ENCODE measurements around the gene SH3RF3.

The SH3RF3 gene

GRCh38 chr2:109382951-109383350 lies 253.9 kb downstream of the SH3RF3 start:
- H4K8ac ChIP-seq (ENCODE audit: low read depth, low read length): no peak overlapping the region

GRCh38 chr2:109383505-109384307 lies 254.7 kb downstream of the SH3RF3 start:
- no peak overlapping the region for H3K4me2 ChIP-seq (ENCODE audit: low read length)

More at GRCh38 chr2:109382951-109383350, 253.9 kb downstream of the SH3RF3 start:
- no CpG with 5 or more reads among the region's 4 CpGs for WGBS (ENCODE audit: extremely low coverage, insufficient coverage, low lambda C conversion rate)
- Histone ChIP-seq H2BK120ac (ENCODE audit: low read depth, low read length) (no peak overlapping the region), H3K79me1 (ENCODE audit: low read length) (no peaks in the 10 kb centered on the region), H2BK15ac (replicated peaks; ENCODE audit: low read depth) (no peak overlapping the region), H3K36me3 (ENCODE audit: control insufficient read depth, insufficient read depth, low read length) (no peaks in the 10 kb centered on the region), H3K23ac (ENCODE audit: low read length) (no peak overlapping the region), H3K18ac (ENCODE audit: low read length) (no peak overlapping the region), H3K4me2 (ENCODE audit: low read length) (no peak overlapping the region), H3K4ac (ENCODE audit: low read depth, low read length) (no peak overlapping the region), H4K5ac (ENCODE audit: low read length) (no peak overlapping the region), H2AK5ac (ENCODE audit: low read length) (no peak overlapping the region), H3K4me1 (ENCODE audit: control insufficient read depth, low read depth, low read length) (peaks cover 1% of the 10 kb centered on the region), H3K27ac (ENCODE audit: low read depth, low read length) (no peak overlapping the region), H3K79me2 (ENCODE audit: control insufficient read depth, insufficient read depth, low read length) (no peaks in the 10 kb centered on the region), H3K9ac (ENCODE audit: low read length) (no peak overlapping the region), H3K27me3 (ENCODE audit: insufficient read depth, low read length, poor library complexity) (no peaks in the 10 kb centered on the region), H2BK5ac (ENCODE audit: low read length) (no peak overlapping the region), H3K56ac (ENCODE audit: low read length) (no peak overlapping the region), H3K4me3 (ENCODE audit: low read length) (no peak overlapping the region)
- peak; percentile 34 for DNase-seq

GRCh38 chr2:109384308-109385271 lies 255.6 kb downstream of the SH3RF3 start:
- Histone ChIP-seq H2BK5ac (ENCODE audit: low read length) (no peak overlapping the region), H3K36me3 (ENCODE audit: control insufficient read depth, insufficient read depth, low read length) (no peaks in the 10 kb centered on the region), H3K79me1 (ENCODE audit: low read length) (no peaks in the 10 kb centered on the region), H3K79me2 (ENCODE audit: control insufficient read depth, insufficient read depth, low read length) (no peaks in the 10 kb centered on the region), H3K56ac (ENCODE audit: low read length) (no peak overlapping the region), H2BK15ac (replicated peaks; ENCODE audit: low read depth) (no peak overlapping the region), H3K4me3 (ENCODE audit: low read length) (no peak overlapping the region), H4K5ac (ENCODE audit: low read length) (no peak overlapping the region), H3K4ac (ENCODE audit: low read depth, low read length) (no peak overlapping the region), H2AK5ac (ENCODE audit: low read length) (no peak overlapping the region), H3K4me2 (ENCODE audit: low read length) (no peak overlapping the region), H3K23ac (ENCODE audit: low read length) (no peak overlapping the region), H3K18ac (ENCODE audit: low read length) (no peak overlapping the region), H3K27me3 (ENCODE audit: insufficient read depth, low read length, poor library complexity) (no peaks in the 10 kb centered on the region), H3K4me1 (ENCODE audit: control insufficient read depth, low read depth, low read length) (peaks cover 1% of the 10 kb centered on the region), H3K27ac (ENCODE audit: low read depth, low read length) (no peak overlapping the region), H2BK120ac (ENCODE audit: low read depth, low read length) (no peak overlapping the region), H3K9ac (ENCODE audit: low read length) (no peak overlapping the region), H4K8ac (ENCODE audit: low read depth, low read length) (no peak overlapping the region)
- no CpG with 5 or more reads among the region's 18 CpGs for WGBS (ENCODE audit: extremely low coverage, insufficient coverage, low lambda C conversion rate)
- no peak for DNase-seq

More at GRCh38 chr2:109383505-109384307, 254.7 kb downstream of the SH3RF3 start:
- Histone ChIP-seq H4K8ac (ENCODE audit: low read depth, low read length) (no peak overlapping the region), H3K79me1 (ENCODE audit: low read length) (no peaks in the 10 kb centered on the region), H3K23ac (ENCODE audit: low read length) (no peak overlapping the region), H3K18ac (ENCODE audit: low read length) (no peak overlapping the region), H2BK120ac (ENCODE audit: low read depth, low read length) (no peak overlapping the region), H3K4ac (ENCODE audit: low read depth, low read length) (no peak overlapping the region), H4K5ac (ENCODE audit: low read length) (no peak overlapping the region), H2AK5ac (ENCODE audit: low read length) (no peak overlapping the region), H2BK5ac (ENCODE audit: low read length) (no peak overlapping the region), H3K4me1 (ENCODE audit: control insufficient read depth, low read depth, low read length) (peaks cover 1% of the 10 kb centered on the region), H3K27ac (ENCODE audit: low read depth, low read length) (no peak overlapping the region), H3K79me2 (ENCODE audit: control insufficient read depth, insufficient read depth, low read length) (no peaks in the 10 kb centered on the region), H3K36me3 (ENCODE audit: control insufficient read depth, insufficient read depth, low read length) (no peaks in the 10 kb centered on the region), H3K27me3 (ENCODE audit: insufficient read depth, low read length, poor library complexity) (no peaks in the 10 kb centered on the region), H3K9ac (ENCODE audit: low read length) (no peak overlapping the region), H3K4me3 (ENCODE audit: low read length) (no peak overlapping the region), H2BK15ac (replicated peaks; ENCODE audit: low read depth) (no peak overlapping the region), H3K56ac (ENCODE audit: low read length) (peak overlapping the region; percentile 7)
- WGBS (ENCODE audit: extremely low coverage, insufficient coverage, low lambda C conversion rate): no CpG with 5 or more reads among the region's 19 CpGs
- DNase-seq: no peak

GRCh38 chr2:109385506-109385905 lies 256.5 kb downstream of the SH3RF3 start:
- no peak overlapping the region for H2AK5ac ChIP-seq (ENCODE audit: low read length)
- H3K79me2 ChIP-seq (ENCODE audit: control insufficient read depth, insufficient read depth, low read length): no peaks in the 10 kb centered on the region
- no peak overlapping the region for H3K4me3 ChIP-seq (ENCODE audit: low read length)
- H3K56ac ChIP-seq (ENCODE audit: low read length): no peak overlapping the region
- H3K4ac ChIP-seq (ENCODE audit: low read depth, low read length): no peak overlapping the region
- no peaks in the 10 kb centered on the region for H3K36me3 ChIP-seq (ENCODE audit: control insufficient read depth, insufficient read depth, low read length)
- no peak overlapping the region for H3K18ac ChIP-seq (ENCODE audit: low read length)
- H2BK5ac ChIP-seq (ENCODE audit: low read length): no peak overlapping the region
- H3K79me1 ChIP-seq (ENCODE audit: low read length): no peaks in the 10 kb centered on the region
- no peak overlapping the region for H3K9ac ChIP-seq (ENCODE audit: low read length)
- no peak overlapping the region for H4K8ac ChIP-seq (ENCODE audit: low read depth, low read length)
- H3K4me2 ChIP-seq (ENCODE audit: low read length): no peak overlapping the region
- no peak overlapping the region for H3K27ac ChIP-seq (ENCODE audit: low read depth, low read length)
- DNase-seq: no peak
- H4K5ac ChIP-seq (ENCODE audit: low read length): no peak overlapping the region
- peaks cover 1% of the 10 kb centered on the region for H3K4me1 ChIP-seq (ENCODE audit: control insufficient read depth, low read depth, low read length)
- no CpG with 5 or more reads among the region's 4 CpGs for WGBS (ENCODE audit: extremely low coverage, insufficient coverage, low lambda C conversion rate)
- H3K27me3 ChIP-seq (ENCODE audit: insufficient read depth, low read length, poor library complexity): no peaks in the 10 kb centered on the region
- H2BK120ac ChIP-seq (ENCODE audit: low read depth, low read length): no peak overlapping the region
- no peak overlapping the region for H2BK15ac ChIP-seq (replicated peaks; ENCODE audit: low read depth)
- H3K23ac ChIP-seq (ENCODE audit: low read length): no peak overlapping the region

- no CpG with 5 or more reads among the region's 11 CpGs for WGBS (ENCODE audit: extremely low coverage, insufficient coverage, low lambda C conversion rate)
- H3K79me2 ChIP-seq (ENCODE audit: control insufficient read depth, insufficient read depth, low read length): no peaks in the 10 kb centered on the region
- no peaks in the 10 kb centered on the region for H3K36me3 ChIP-seq (ENCODE audit: control insufficient read depth, insufficient read depth, low read length)
- no peak overlapping the region for H4K5ac ChIP-seq (ENCODE audit: low read length)
- no peak overlapping the region for H3K18ac ChIP-seq (ENCODE audit: low read length)
- H3K27me3 ChIP-seq (ENCODE audit: insufficient read depth, low read length, poor library complexity): no peaks in the 10 kb centered on the region
- H2BK15ac ChIP-seq (replicated peaks; ENCODE audit: low read depth): no peak overlapping the region
- H3K4me3 ChIP-seq (ENCODE audit: low read length): no peak overlapping the region
- no peaks in the 10 kb centered on the region for H3K79me1 ChIP-seq (ENCODE audit: low read length)
- H3K23ac ChIP-seq (ENCODE audit: low read length): no peak overlapping the region
- H3K4ac ChIP-seq (ENCODE audit: low read depth, low read length): no peak overlapping the region
- H3K4me1 ChIP-seq (ENCODE audit: control insufficient read depth, low read depth, low read length): peaks cover 1% of the 10 kb centered on the region
- peak; percentile 36 for DNase-seq
- H3K56ac ChIP-seq (ENCODE audit: low read length): peak overlapping the region; percentile 15
- no peak overlapping the region for H2BK120ac ChIP-seq (ENCODE audit: low read depth, low read length)
- no peak overlapping the region for H4K8ac ChIP-seq (ENCODE audit: low read depth, low read length)
- H2BK5ac ChIP-seq (ENCODE audit: low read length): no peak overlapping the region
- H3K27ac ChIP-seq (ENCODE audit: low read depth, low read length): no peak overlapping the region
- no peak overlapping the region for H2AK5ac ChIP-seq (ENCODE audit: low read length)
- no peak overlapping the region for H3K9ac ChIP-seq (ENCODE audit: low read length)
- H3K4me2 ChIP-seq (ENCODE audit: low read length): no peak overlapping the region
Measured at GRCh38 chr2:109386004-109386695, 257.1 kb downstream of the SH3RF3 start.

Data from mesendoderm (in vitro differentiated cells).